Endodermal cell (in vitro differentiated cells): Measurements from ENCODE around the gene OXTR. TPM values are rescaled to one million over a fixed set of nuclear protein-coding genes. Genes with fewer than 3 reads are reported as not detected.

Experiments
- DNase-seq: peaks from one replicate; pipeline ENCODE4 v3.0.0-alpha.2; 2017
- H3K27ac ChIP-seq: 2 replicates; pipeline ENCODE4 v1.5.1; 2013; ENCODE audit warnings: mild to moderate bottlenecking, low read depth, low read length, moderate library complexity
- H3K27me3 ChIP-seq: 2 replicates; pipeline ENCODE4 v1.6.1; 2013; ENCODE audit warnings: mild to moderate bottlenecking, low read length, moderate library complexity; ENCODE audit not compliant: insufficient read depth, control insufficient read depth, poor library complexity, severe bottlenecking
- H3K36me3 ChIP-seq: 2 replicates; pipeline ENCODE4 v1.7.0; 2013; ENCODE audit warnings: mild to moderate bottlenecking, low read length, moderate library complexity; ENCODE audit not compliant: control insufficient read depth, insufficient read depth
- H3K4me1 ChIP-seq: one replicate; pipeline ENCODE4 v1.7.0; 2013; ENCODE audit warnings: low read length; ENCODE audit not compliant: control insufficient read depth, insufficient read depth
- H3K4me3 ChIP-seq: 2 replicates; pipeline ENCODE4 v1.5.1; 2013; ENCODE audit warnings: mild to moderate bottlenecking, low read length, moderate library complexity
- H3K9ac ChIP-seq: 2 replicates; pipeline ENCODE4 v1.6.1; 2013; ENCODE audit warnings: mild to moderate bottlenecking, low read length, moderate library complexity; ENCODE audit not compliant: poor library complexity, severe bottlenecking; ENCODE audit errors: extremely low read depth
- H3K9me3 ChIP-seq: 2 replicates; pipeline ENCODE4 v1.6.1; 2013; ENCODE audit warnings: mild to moderate bottlenecking, low read length, moderate library complexity; ENCODE audit not compliant: control insufficient read depth
- H3K27ac Mint-ChIP-seq: 2 replicates; pipeline ENCODE4 v1.8.0; 2020; ENCODE audit warnings: mixed read lengths
- H3K27me3 Mint-ChIP-seq: 2 replicates; pipeline ENCODE4 v1.8.0; 2021; ENCODE audit warnings: mild to moderate bottlenecking, mixed read lengths; ENCODE audit not compliant: insufficient read depth
- H3K36me3 Mint-ChIP-seq: 2 replicates; pipeline ENCODE4 v1.8.0; 2020; ENCODE audit warnings: low read depth, mixed read lengths
- H3K4me1 Mint-ChIP-seq: 2 replicates; pipeline ENCODE4 v1.8.0; 2020; ENCODE audit warnings: mixed read lengths
- H3K4me3 Mint-ChIP-seq: 2 replicates; pipeline ENCODE4 v1.8.0; 2020; ENCODE audit warnings: mild to moderate bottlenecking, moderate library complexity, mixed read lengths
- H3K9me3 Mint-ChIP-seq: 2 replicates; pipeline ENCODE4 v1.8.0; 2020; ENCODE audit warnings: mild to moderate bottlenecking, mixed read lengths
- CTCF ChIP-seq: fragments of 200-600 bp; sonication (generic); conservative IDR thresholded peaks from 2 replicates; pipeline ENCODE4 v1.5.0; 2021; ENCODE audit warnings: antibody characterized with exemption, mild to moderate bottlenecking
- WGBS, 2 experiments: methylation state at CpG; one replicate each; pipeline versions ENCODE4 v1.1.5 to v1.1.7; 2013; ENCODE audit warnings: missing lambda C conversion rate in 2 of 2, mixed read lengths in 1 of 2; ENCODE audit not compliant: insufficient coverage in 1 of 2, insufficient read length in 1 of 2; 5-methylcytosine and 5-hydroxymethylcytosine counted together
- total RNA-seq, 2 donors: library from RNA; stranded (reverse); fragmentation: NEBNext Ultra II Directional in 1 of 2; extraction: Animal tissue kit (Norgen Biotek cat#: 25700) in 1 of 2; gene quantifications; 2 replicates in 1 of 2; 3 replicates in 1 of 2; pipeline ENCODE4 v1.2.1, GENCODE V29; 2021

The OXTR gene
- total RNA-seq, 2 donors from 2014 or later: 10.6 to 13.1 TPM

GRCh38 chr3:8777201-8777977, 8.0 kb upstream of the OXTR start:
- Mint-ChIP-seq H3K4me1 (peaks cover 15% of the 10 kb centered on the region), H3K36me3 (peaks cover 2% of the 10 kb centered on the region), H3K9me3 (no peaks in the 10 kb centered on the region), H3K27ac (no peak overlapping the region), H3K4me3 (no peak overlapping the region), H3K27me3 (peaks cover 7% of the 10 kb centered on the region)
- Histone ChIP-seq H3K36me3 (no peaks in the 10 kb centered on the region), H3K4me3 (no peak overlapping the region), H3K9me3 (no peaks in the 10 kb centered on the region), H3K9ac (no peak overlapping the region), H3K4me1 (no peaks in the 10 kb centered on the region), H3K27ac (no peak overlapping the region), H3K27me3 (no peaks in the 10 kb centered on the region)
- WGBS, 2 experiments: 97% methylated on average over 3 to 4 of the region's 5 CpGs
- TF ChIP-seq CTCF: no peak
- DNase-seq: no peak

- Histone ChIP-seq H3K27ac (no peak overlapping the region), H3K4me1 (peaks cover 1% of the 10 kb centered on the region), H3K4me3 (no peak overlapping the region), H3K9ac (no peak overlapping the region), H3K36me3 (no peaks in the 10 kb centered on the region), H3K27me3 (no peaks in the 10 kb centered on the region), H3K9me3 (no peaks in the 10 kb centered on the region)
- no peak for TF ChIP-seq CTCF
- Mint-ChIP-seq H3K4me1 (peaks cover 15% of the 10 kb centered on the region), H3K27ac (no peak overlapping the region), H3K4me3 (no peak overlapping the region), H3K9me3 (no peaks in the 10 kb centered on the region), H3K27me3 (peaks cover 7% of the 10 kb centered on the region), H3K36me3 (peaks cover 2% of the 10 kb centered on the region)
- peak; percentile 41 for DNase-seq
- 67 to 75% methylated on average over 2 to 4 of the region's 4 CpGs for WGBS, 2 experiments
Observed at GRCh38 chr3:8776406-8776805, 7.0 kb upstream of the OXTR start.

- Mint-ChIP-seq H3K27me3 (peaks cover 7% of the 10 kb centered on the region), H3K4me3 (no peak overlapping the region), H3K36me3 (peaks cover 2% of the 10 kb centered on the region), H3K4me1 (peaks cover 23% of the 10 kb centered on the region), H3K27ac (peak overlapping the region; percentile 4), H3K9me3 (no peaks in the 10 kb centered on the region)
- TF ChIP-seq CTCF: no peak
- H3K36me3 ChIP-seq: no peaks in the 10 kb centered on the region
- no peak overlapping the region for H3K27ac ChIP-seq
- H3K9ac ChIP-seq: no peak overlapping the region
- no peaks in the 10 kb centered on the region for H3K9me3 ChIP-seq
- no peak overlapping the region for H3K4me3 ChIP-seq
- 92 to 95% methylated on average over 6 of the region's 6 CpGs for WGBS, 2 experiments
- no peaks in the 10 kb centered on the region for H3K27me3 ChIP-seq
- DNase-seq: no peak
- H3K4me1 ChIP-seq: peaks cover 4% of the 10 kb centered on the region
Observed at GRCh38 chr3:8775602-8776001, 6.2 kb upstream of the OXTR start.
